K562 (cell line): Measurements from ENCODE around the gene DDX23. TPM values are rescaled to one million over a fixed set of nuclear protein-coding genes. Genes with fewer than 3 reads are reported as not detected.

Experiments used
- CREM ChIP-seq: IDR thresholded peaks from 2 replicates; pipeline ENCODE4 v1.6.1; 2014; ENCODE audit warnings: antibody characterized with exemption, low read depth
- DPF2 ChIP-seq: fragments of 450-650 bp; IDR thresholded peaks from 2 replicates; pipeline ENCODE4 v1.6.1; 2016
- ESRRB ChIP-seq: fragments of 250-450 bp; sonication (Bioruptor Pico); IDR thresholded peaks from 2 replicates; pipeline ENCODE4 v1.5.0; 2020; ENCODE audit warnings: mild to moderate bottlenecking, moderate library complexity, borderline replicate concordance
- FOXA3 ChIP-seq, 2 experiments: fragments of 450-650 bp in 1 of 2; sonication (generic) in 1 of 2; formaldehyde crosslinking; IDR thresholded peaks in 1 of 2; conservative IDR thresholded peaks in 1 of 2; 2 replicates each; pipeline versions ENCODE4 v1.4.0 to v1.8.0; 2020 to 2022; ENCODE audit warnings: mild to moderate bottlenecking in 2 of 2, missing genetic modification reagents in 1 of 2
- HDAC1 ChIP-seq, 2 experiments: fragments of 450-650 bp; IDR thresholded peaks; 2 replicates each; pipeline ENCODE4 v1.6.1; 2016 to 2017; ENCODE audit warnings: inconsistent platforms in 1 of 2, mild to moderate bottlenecking in 1 of 2, moderate library complexity in 1 of 2
- JUND ChIP-seq, 2 experiments: IDR thresholded peaks; 2 replicates in 1 of 2; 3 replicates in 1 of 2; pipeline ENCODE4 v1.6.1; 2011; ENCODE audit warnings: borderline replicate concordance in 2 of 2, low read depth in 2 of 2, low read length in 2 of 2, improper control_type of control experiment in 1 of 2, missing biosample characterization in 1 of 2, missing genetic modification characterization in 1 of 2, missing genetic modification reagents in 1 of 2
- KDM1A ChIP-seq, 2 experiments: fragments of 450-650 bp; IDR thresholded peaks; 2 replicates each; pipeline ENCODE4 v1.6.1; 2016; ENCODE audit warnings: mild to moderate bottlenecking in 2 of 2
- MAZ ChIP-seq, 2 experiments: fragments of 450-650 bp in 1 of 2; sonication (generic) in 1 of 2; formaldehyde crosslinking; IDR thresholded peaks in 1 of 2; conservative IDR thresholded peaks in 1 of 2; 2 replicates each; pipeline versions ENCODE4 v1.4.0 to v1.5.0; 2020; ENCODE audit warnings: mild to moderate bottlenecking in 1 of 2, missing genetic modification reagents in 1 of 2
- NBN ChIP-seq: fragments of 450-650 bp; IDR thresholded peaks from 2 replicates; pipeline ENCODE4 v1.6.1; 2016; ENCODE audit warnings: low read depth, mild to moderate bottlenecking
- OTX1 ChIP-seq: fragments of 450-650 bp; formaldehyde crosslinking; IDR thresholded peaks from 2 replicates; pipeline ENCODE4 v1.4.0; 2022; ENCODE audit warnings: mild to moderate bottlenecking
- SIN3A ChIP-seq, 2 experiments: fragments of 150-350 bp in 1 of 2; IDR thresholded peaks; 2 replicates each; pipeline ENCODE4 v1.6.1; 2011 to 2016; ENCODE audit warnings: borderline replicate concordance in 2 of 2, low read depth in 2 of 2, low read length in 2 of 2, mild to moderate bottlenecking in 2 of 2, moderate library complexity in 2 of 2; ENCODE audit not compliant: control insufficient read depth in 1 of 2
- SP2 ChIP-seq: IDR thresholded peaks from 2 replicates; pipeline ENCODE4 v1.6.1; 2011; ENCODE audit warnings: mild to moderate bottlenecking, low read depth, low read length, moderate library complexity; ENCODE audit not compliant: poor library complexity, severe bottlenecking; ENCODE audit errors: extremely low read depth
- TAF7 ChIP-seq: fragments of 450-650 bp; IDR thresholded peaks from 2 replicates; pipeline ENCODE4 v1.6.1; 2016; ENCODE audit warnings: missing genetic modification characterization, missing compliant biosample characterization
- TOE1 ChIP-seq, 2 experiments: fragments of 450-650 bp in 1 of 2; sonication (generic) in 1 of 2; formaldehyde crosslinking in 1 of 2; IDR thresholded peaks; 2 replicates each; pipeline versions ENCODE4 v1.7.1 to v1.8.0; 2016 to 2022; ENCODE audit warnings: borderline replicate concordance in 2 of 2, mild to moderate bottlenecking in 2 of 2, antibody characterized with exemption in 1 of 2, inconsistent platforms in 1 of 2, low read depth in 1 of 2, missing genetic modification reagents in 1 of 2, moderate library complexity in 1 of 2
- ZBTB11 ChIP-seq, 3 experiments: fragments of 200-800 bp in 1 of 3; fragments of 250-450 bp in 1 of 3; fragments of 450-650 bp in 1 of 3; sonication (Bioruptor Pico) in 1 of 3; sonication (Bioruptor generic) in 1 of 3; formaldehyde crosslinking in 1 of 3; IDR thresholded peaks; 2 replicates each; pipeline versions ENCODE4 v1.6.1 to v1.8.0; 2016 to 2022; ENCODE audit warnings: mild to moderate bottlenecking in 2 of 3, missing genetic modification characterization in 2 of 3, missing compliant biosample characterization in 1 of 3, moderate library complexity in 1 of 3
- ZBTB7A ChIP-seq: IDR thresholded peaks from 2 replicates; pipeline ENCODE4 v1.6.1; 2011; ENCODE audit warnings: low read depth, mild to moderate bottlenecking, low read length, moderate library complexity, borderline replicate concordance; ENCODE audit not compliant: control insufficient read depth
- polyA plus RNA-seq, 8 experiments: library from polyadenylated mRNA; depleted of rRNA in 4 of 8; stranded (reverse) in 5 of 8; unstranded in 3 of 8; fragments of >200 nt; fragmentation: Nextera tagmentation in 2 of 8; fragmentation: Illumina TruSeq in 1 of 8; extraction: Ambion mirVana in 2 of 8; extraction: Trizol in 1 of 8; gene quantifications; 2 replicates each; pipeline versions ENCODE4 v1.2.1 to v1.2.3, GENCODE V29; 2011 to 2014; ENCODE audit warnings: inconsistent platforms in 1 of 8, missing spikeins in 1 of 8
- total RNA-seq, 7 experiments: library from RNA; depleted of rRNA in 6 of 7; stranded (reverse); fragments of >200 nt in 6 of 7; fragmentation: Illumina TruSeq in 2 of 7; extraction: Trizol in 2 of 7; gene quantifications; 2 replicates each; pipeline versions ENCODE4 v1.2.1 to v1.2.3, GENCODE V29; 2011 to 2021; ENCODE audit warnings: low replicate concordance in 1 of 7
- TF ChIP-seq, protein P1 (sequence below): fragments of 250-450 bp; sonication (Bioruptor Pico); IDR thresholded peaks from 2 replicates; pipeline ENCODE4 v1.5.0; 2021
- TF ChIP-seq, protein P2 (sequence below): fragments of 450-650 bp; formaldehyde crosslinking; IDR thresholded peaks from 2 replicates; pipeline ENCODE4 v1.4.0; 2022; ENCODE audit warnings: missing genetic modification characterization

DDX23 gene
- total and polyA plus RNA-seq, 9 of the 15 experiments (the other 6 are each of a cell fraction or from before 2014, with no cell fraction given): 32.4 to 138 (median 104) TPM

GRCh38 chr12:48815126-48816110 is 36.5 kb downstream of the DDX23 start (continued):
- no peak for TF ChIP-seq FOXA3 (CRISPR knock-in tag; conservative IDR thresholded peaks at IDR 0.05 in 1 of 2, IDR thresholded peaks at IDR 0.05 in 1 of 2)
- peak; percentile 54; the same call in 1 of the 2 replicates for TF ChIP-seq TOE1 (IDR thresholded peaks at IDR 0.05; ENCODE audit: borderline replicate concordance)
- TF ChIP-seq TOE1 (CRISPR knock-in tag; IDR thresholded peaks at IDR 0.05; ENCODE audit: borderline replicate concordance, low read depth): no peak
- TF ChIP-seq JUND (IDR thresholded peaks at IDR 0.05; ENCODE audit: borderline replicate concordance, low read depth, low read length): no peak
- no peak for TF ChIP-seq JUND (tag; IDR thresholded peaks at IDR 0.05; ENCODE audit: borderline replicate concordance, low read depth, low read length)
- TF ChIP-seq CREM: no peak
- no peak for TF ChIP-seq SP2
- peak in 1 of 2 experiments; percentile 92; a peak in 2 of 4 replicates for TF ChIP-seq KDM1A (IDR thresholded peaks at IDR 0.05)
- TF ChIP-seq TAF7 (tag): peak; percentile 49; the same call in 1 of the 2 replicates
- peak; percentile 89; the same call in 1 of the 2 replicates for TF ChIP-seq OTX1
- no peak for TF ChIP-seq ESRRB (CRISPR knock-in tag)
- TF ChIP-seq DPF2: peak; percentile 64
- peak in 1 of 2 experiments; percentile 73; a peak in 3 of 4 replicates for TF ChIP-seq MAZ (CRISPR knock-in tag; conservative IDR thresholded peaks at IDR 0.05 in 1 of 2, IDR thresholded peaks at IDR 0.05 in 1 of 2)
- TF ChIP-seq, protein P1, sequence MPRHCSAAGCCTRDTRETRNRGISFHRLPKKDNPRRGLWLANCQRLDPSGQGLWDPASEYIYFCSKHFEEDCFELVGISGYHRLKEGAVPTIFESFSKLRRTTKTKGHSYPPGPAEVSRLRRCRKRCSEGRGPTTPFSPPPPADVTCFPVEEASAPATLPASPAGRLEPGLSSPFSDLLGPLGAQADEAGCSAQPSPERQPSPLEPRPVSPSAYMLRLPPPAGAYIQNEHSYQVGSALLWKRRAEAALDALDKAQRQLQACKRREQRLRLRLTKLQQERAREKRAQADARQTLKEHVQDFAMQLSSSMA (CRISPR knock-in tag): 0 out of 2 replicates have a peak, but pooled peaks have one; percentile 8
- TF ChIP-seq HDAC1 (IDR thresholded peaks at IDR 0.05): peak in 1 of 2 experiments; percentile 82; a peak in 2 of 4 replicates
- TF ChIP-seq NBN: peak; percentile 67; the same call in 1 of the 2 replicates
- TF ChIP-seq SIN3A (IDR thresholded peaks at IDR 0.05; ENCODE audit: borderline replicate concordance in 2 of 2, control insufficient read depth in 1 of 2, low read depth in 2 of 2, low read length in 2 of 2): peak in 1 of 2 experiments; percentile 91; a peak in 1 of 4 replicates
- TF ChIP-seq, protein P2, sequence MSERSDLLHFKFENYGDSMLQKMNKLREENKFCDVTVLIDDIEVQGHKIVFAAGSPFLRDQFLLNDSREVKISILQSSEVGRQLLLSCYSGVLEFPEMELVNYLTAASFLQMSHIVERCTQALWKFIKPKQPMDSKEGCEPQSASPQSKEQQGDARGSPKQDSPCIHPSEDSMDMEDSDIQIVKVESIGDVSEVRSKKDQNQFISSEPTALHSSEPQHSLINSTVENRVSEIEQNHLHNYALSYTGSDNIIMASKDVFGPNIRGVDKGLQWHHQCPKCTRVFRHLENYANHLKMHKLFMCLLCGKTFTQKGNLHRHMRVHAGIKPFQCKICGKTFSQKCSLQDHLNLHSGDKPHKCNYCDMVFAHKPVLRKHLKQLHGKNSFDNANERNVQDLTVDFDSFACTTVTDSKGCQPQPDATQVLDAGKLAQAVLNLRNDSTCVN (CRISPR knock-in tag): peak; percentile 88; the same call in 1 of the 2 replicates
- TF ChIP-seq ZBTB7A: peak; percentile 57; the same call in 1 of the 2 replicates
- peak in 1 of 3 experiments; percentile 47; a peak in 1 of 6 replicates for TF ChIP-seq ZBTB11 (CRISPR knock-in tag; IDR thresholded peaks at IDR 0.05)
